HG03139 (cell line): ENCODE results near the gene FAM20C.
"Not testable (repeated sequence)": the region's sequence is repeated elsewhere in the genome, so short reads cannot be mapped to it uniquely, and the experiment has no call there.

Experiments
- ATAC-seq: cut with Tn5 transposase; IDR thresholded peaks from one replicate; pipeline ENCODE4 v1.9.1; 2021; ENCODE audit not compliant: unreplicated experiment

Gene FAM20C

GRCh38 chr7:173209-173918, 19.0 kb upstream of the FAM20C start:
- ATAC-seq, result no peak

- no peak for ATAC-seq
Observed at GRCh38 chr7:174716-175115, 17.7 kb upstream of the FAM20C start.

- no peak for ATAC-seq
Observed at GRCh38 chr7:175955-176354, 16.4 kb upstream of the FAM20C start.

- no peak for ATAC-seq
Observed at GRCh38 chr7:176381-176780, 16.0 kb upstream of the FAM20C start.

GRCh38 chr7:176786-177459, 15.4 kb upstream of the FAM20C start:
- ATAC-seq, result no peak

GRCh38 chr7:178444-178843, 13.9 kb upstream of the FAM20C start:
- no peak for ATAC-seq

GRCh38 chr7:179209-179681, 13.1 kb upstream of the FAM20C start:
- ATAC-seq, result no peak

GRCh38 chr7:179948-180694, 12.2 kb upstream of the FAM20C start:
- ATAC-seq, result no peak

- ATAC-seq, result no peak
Observed at GRCh38 chr7:181738-182137, 10.6 kb upstream of the FAM20C start.

- ATAC-seq, result not testable (repeated sequence)
Observed at GRCh38 chr7:182502-182901, 9.9 kb upstream of the FAM20C start.

- ATAC-seq, result no peak
Observed at GRCh38 chr7:183496-184292, 8.7 kb upstream of the FAM20C start.

GRCh38 chr7:184294-185264, 7.8 kb upstream of the FAM20C start:
- no peak for ATAC-seq

GRCh38 chr7:186516-187113, 5.8 kb upstream of the FAM20C start:
- no peak for ATAC-seq

- no peak for ATAC-seq
Observed at GRCh38 chr7:187227-187927, 5.0 kb upstream of the FAM20C start.

GRCh38 chr7:188174-188573, 4.2 kb upstream of the FAM20C start:
- no peak for ATAC-seq

- no peak for ATAC-seq
Observed at GRCh38 chr7:188727-189500, 3.5 kb upstream of the FAM20C start.

- no peak for ATAC-seq
Observed at GRCh38 chr7:189719-190118, 2.7 kb upstream of the FAM20C start.

GRCh38 chr7:190196-190595, 2.2 kb upstream of the FAM20C start:
- ATAC-seq, result no peak
